AML-193 (cell line): ENCODE measurements around the gene CHST6.
"Not testable (repeated sequence)": the region's sequence is repeated elsewhere in the genome, so short reads cannot be mapped to it uniquely, and the experiment has no call there.

Experiments
- DNase-seq, 2 experiments: peaks; one replicate each; lab custom pipeline; 2025; lab: John Stamatoyannopoulos, UW

The CHST6 gene

DNA sequence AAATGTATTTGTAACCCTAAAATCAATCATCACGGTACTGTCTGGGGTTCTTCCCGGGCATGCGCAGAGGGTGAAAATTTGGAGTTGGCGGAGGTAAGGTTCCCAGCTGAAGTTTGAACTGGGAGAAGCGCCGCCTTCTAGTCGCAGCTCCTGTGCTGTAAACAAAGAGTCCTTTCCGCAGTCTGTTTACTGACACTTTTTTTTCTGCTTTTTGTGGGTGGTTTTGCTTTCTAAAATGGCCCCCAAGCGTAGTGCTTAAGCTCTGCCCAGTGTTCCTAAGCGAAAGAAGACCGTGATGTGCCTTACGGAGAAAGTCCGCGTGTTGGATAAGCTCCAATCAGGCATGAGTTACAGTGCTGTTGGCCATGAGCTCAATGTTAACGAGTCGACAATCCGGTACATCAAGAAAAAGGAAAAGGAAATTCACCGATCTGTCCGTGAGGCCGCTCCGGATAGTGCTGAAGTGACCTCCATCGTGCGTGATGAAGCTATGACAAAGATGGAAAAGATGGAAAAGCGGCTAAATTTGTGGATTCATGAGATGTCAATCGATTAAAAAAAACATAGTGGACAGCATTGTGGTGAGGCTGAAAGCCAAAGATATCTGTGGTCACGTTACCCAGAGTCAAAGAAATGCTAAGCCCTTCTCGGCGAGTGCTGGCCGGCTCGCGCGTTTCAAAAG is 61.4 kb downstream of the CHST6 start:
- DNase-seq: peak in 1 of 2 experiments; percentile 83

DNA sequence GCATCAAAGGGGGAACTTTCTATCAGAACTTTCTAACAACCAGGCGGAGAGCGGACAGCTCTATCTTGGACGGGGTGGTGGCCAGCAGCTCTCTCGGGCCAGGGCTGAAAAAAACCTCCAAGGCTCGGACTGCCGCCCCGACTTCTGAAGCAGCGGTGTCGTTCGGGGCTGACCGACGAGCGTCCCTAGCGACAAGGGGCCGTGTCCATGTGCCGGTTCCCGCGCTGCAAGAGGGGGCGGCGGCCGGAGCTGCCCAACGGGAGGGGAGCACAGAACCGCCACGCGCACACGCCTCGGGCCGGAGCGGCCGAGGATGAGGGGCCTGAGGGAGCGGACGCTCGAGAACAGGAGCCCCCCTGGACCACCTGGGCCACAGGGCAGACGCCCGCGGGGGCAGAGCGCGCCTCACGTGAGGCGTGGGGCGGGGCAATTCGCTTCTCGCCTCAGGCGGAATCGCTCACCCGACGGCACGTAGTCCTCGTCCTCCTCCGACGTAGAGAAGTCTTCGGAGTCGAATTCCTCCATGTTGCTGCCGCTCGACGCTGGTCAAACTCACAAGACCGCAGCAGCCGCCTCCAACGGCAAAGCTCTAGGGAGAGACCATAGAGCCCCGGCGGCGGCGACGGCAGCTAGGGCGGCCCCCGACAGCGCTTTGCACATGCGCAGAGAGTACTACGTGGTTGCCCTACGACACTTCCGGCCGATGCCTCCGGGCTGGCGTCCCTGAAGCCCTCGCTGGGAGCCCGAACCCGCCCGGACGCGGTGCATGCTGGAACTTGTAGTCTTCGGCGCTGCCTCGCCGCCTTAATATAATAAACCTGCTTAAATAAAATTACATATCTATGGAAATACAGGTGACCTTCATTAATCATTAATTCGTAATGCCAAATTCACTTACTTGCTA is 62.2 kb downstream of the CHST6 start, which contains the start of gene CFDP1:
CFDP1 (minus strand) TSS at position 676 of the 904 bp plus-strand sequence; CDS start at position 525, 151 bp downstream.
- peak; percentile 83 to 88 for DNase-seq

DNA sequence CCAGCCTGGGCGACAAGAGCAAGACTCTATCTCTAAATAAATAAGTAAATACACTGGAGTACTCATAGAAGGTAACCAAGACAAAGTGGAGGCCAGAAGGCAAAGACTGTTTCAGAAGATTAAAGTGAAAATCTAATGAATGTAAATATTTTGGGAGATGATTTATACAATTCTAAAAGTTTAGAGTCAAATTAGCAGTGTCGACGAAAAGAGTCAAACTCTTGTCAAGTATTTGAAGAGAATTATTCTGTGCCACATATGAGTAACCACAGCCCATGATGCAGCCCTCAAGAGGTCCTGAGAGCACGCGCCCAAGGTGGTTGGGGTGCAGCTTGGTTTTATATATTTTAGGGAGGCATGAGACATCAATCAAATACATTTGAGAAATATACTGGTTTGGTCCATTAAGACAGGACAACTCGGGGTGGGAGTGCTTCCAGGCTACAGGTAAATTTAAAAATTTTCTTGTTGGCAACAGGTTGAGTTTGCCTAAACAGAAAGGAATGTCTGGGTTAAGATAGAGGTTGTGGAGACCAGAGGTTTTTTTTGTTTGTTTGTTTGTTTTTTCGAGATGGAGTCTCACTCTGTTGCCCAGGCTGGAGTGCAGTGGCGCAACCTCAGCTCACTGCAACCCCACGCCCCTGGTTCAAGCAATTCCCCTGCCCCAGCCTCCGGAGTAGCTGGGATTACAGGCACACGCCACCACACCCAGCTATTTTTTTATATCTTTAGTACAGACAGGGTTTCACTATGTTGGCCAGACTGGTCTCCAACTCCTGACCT is 65.4 kb downstream of the CHST6 start:
- DNase-seq: no peak

DNA sequence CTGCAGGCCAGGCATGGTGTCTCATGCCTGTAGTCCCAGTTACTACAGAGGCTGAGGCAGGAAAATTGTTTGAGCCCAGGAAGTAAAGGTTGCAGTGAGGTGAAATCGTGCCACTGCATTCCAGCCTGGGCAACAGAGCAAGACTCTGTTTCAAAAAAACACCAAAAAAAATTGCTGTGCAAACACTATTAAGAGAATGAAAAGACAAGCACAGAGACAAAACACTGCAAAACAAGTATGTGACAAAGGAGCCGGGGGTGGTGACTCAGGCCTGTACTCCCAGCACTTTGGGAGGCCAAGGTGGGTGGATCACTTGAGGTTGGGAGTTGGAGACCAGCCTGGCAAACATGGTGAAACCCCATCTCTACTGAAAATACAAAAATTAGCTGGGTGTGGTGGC is 68.7 kb downstream of the CHST6 start:
- DNase-seq: not testable (repeated sequence)

DNA sequence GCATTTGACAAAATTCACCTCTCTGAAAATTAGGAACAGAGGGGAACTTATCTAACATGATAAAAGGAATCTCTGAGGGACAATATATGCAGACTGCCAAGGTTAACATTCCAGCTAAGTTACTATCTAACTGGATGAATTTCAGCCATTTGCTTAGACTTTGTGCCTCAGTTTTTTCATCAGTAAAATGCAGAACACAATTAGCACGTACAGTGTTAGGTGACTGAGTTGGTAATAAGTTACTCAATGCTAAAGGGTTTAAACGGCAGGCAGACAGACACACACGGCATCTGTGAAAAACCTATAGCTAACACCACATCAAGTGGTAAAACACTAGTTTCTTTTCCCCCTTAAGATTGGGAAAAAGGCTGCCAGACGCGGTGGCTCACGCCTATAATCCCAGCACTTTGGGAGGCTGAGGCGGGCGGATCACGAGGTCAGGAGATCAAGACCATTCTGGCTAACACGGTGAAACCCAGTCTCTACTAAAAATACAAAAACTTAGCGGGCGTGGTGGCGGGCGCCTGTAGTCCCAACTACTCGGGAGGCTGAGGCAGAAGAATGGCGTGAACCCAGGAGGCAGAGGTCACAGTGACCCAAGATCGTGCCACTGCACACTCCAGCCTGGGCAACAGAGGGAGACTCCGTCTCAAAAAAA is 71.0 kb downstream of the CHST6 start:
- not testable (repeated sequence) for DNase-seq

DNA sequence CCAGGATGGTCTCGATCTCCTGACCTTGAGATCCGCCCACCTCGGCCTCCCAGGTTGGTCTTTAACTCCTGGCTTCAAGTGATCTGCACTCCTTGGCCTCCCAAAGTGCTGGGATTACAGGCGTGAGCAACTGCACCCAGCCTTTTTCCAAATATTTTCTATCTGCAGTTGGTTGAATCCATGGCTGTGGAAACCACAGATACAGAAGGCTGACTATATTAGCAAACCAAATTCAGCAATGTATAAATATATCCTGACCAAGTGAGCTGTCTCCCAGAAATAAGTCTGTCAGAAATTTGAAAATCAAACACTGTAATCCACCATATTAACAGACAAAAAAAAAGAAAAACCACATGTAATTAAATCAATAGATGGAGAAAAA is 71.5 kb downstream of the CHST6 start:
- no peak for DNase-seq
